ENCODE results near the gene ENOX1.

Gene ENOX1

GRCh38 chr13:43666403-43666802, 120.4 kb downstream of the ENOX1 start:
- no peak overlapping the region for H3K4me3 ChIP-seq (ENCODE audit: low read depth, low read length)
- DNase-seq (ENCODE audit: low read depth), result no peak
- no peak for TF ChIP-seq CTCF (IDR thresholded peaks at IDR 0.05; ENCODE audit: insufficient read depth, low read depth, low read length, missing control alignments)

DNA sequence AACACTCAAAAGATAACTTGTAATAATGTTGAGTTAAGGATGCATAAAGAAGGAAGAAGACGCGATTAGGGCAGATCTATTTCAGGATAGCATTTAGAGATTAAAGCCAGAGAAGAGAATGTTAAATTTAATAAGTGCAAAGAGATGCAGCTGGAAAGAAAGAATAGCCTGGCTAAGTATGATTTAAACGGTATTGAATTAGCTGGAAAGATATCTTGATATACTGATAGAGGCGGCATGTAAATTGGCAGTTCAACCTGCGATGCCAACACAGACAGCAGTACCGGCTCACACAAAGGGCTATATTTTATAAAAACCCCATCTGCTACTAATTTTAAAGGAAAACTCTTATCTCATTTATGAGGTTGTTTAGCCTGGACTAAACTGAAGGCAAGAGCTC, 121.4 kb downstream of the ENOX1 start:
- no peak for TF ChIP-seq CTCF (IDR thresholded peaks at IDR 0.05; ENCODE audit: insufficient read depth, low read depth, low read length, missing control alignments)
- H3K4me3 ChIP-seq (ENCODE audit: low read depth, low read length), result no peak overlapping the region
- DNase-seq (ENCODE audit: low read depth), result no peak

- no peak overlapping the region for H3K4me3 ChIP-seq (ENCODE audit: low read depth, low read length)
- DNase-seq (ENCODE audit: low read depth), result peak; percentile 26
These were observed 122.0 kb downstream of the ENOX1 start for GRCh38 chr13:43664700-43665191.

DNA sequence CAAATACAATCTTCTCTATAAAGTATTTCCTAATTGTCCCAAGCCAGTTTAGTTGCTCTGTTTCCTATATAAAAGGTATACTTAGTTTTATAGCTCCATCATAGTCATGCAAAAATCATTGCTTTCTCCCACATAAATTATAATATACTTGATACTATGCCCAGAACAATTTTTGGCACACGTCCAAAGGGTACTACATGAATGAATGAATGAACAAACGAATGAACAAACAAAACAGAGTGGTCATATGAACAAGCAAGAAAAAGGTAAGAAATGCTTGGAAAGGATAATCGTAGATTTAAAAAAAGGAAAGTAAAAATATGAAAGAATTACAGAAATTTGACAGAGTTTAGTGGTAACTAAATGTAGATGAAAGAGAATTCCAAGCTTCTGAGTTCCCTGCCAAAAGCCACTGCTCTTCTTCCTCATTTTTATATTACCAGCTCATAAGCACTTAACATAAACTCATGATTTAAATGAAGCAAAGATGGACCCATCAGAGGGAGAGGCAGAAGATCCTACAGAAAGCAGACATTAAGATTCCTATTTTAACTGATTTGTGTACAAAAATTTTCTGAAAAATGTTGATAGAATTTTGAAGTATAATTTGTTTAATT, 123.2 kb downstream of the ENOX1 start:
- no peak for DNase-seq (ENCODE audit: low read depth)
- no peak overlapping the region for H3K4me3 ChIP-seq (ENCODE audit: low read depth, low read length)
- TF ChIP-seq CTCF (IDR thresholded peaks at IDR 0.05; ENCODE audit: insufficient read depth, low read depth, low read length, missing control alignments), result no peak

More at GRCh38 chr13:43664700-43665191, 122.0 kb downstream of the ENOX1 start:
- no peak for TF ChIP-seq CTCF (IDR thresholded peaks at IDR 0.05; ENCODE audit: insufficient read depth, low read depth, low read length, missing control alignments)

GRCh38 chr13:43662976-43663375, 123.8 kb downstream of the ENOX1 start:
- no peak for DNase-seq (ENCODE audit: low read depth)
- no peak overlapping the region for H3K4me3 ChIP-seq (ENCODE audit: low read depth, low read length)
- TF ChIP-seq CTCF (IDR thresholded peaks at IDR 0.05; ENCODE audit: insufficient read depth, low read depth, low read length, missing control alignments), result no peak

GRCh38 chr13:43661161-43661830, 125.5 kb downstream of the ENOX1 start:
- no peak for TF ChIP-seq CTCF (IDR thresholded peaks at IDR 0.05; ENCODE audit: insufficient read depth, low read depth, low read length, missing control alignments)
- no peak overlapping the region for H3K4me3 ChIP-seq (ENCODE audit: low read depth, low read length)
- DNase-seq (ENCODE audit: low read depth), result no peak
